K562 (cell line): ENCODE measurements around the gene OR1E2. TPM values are rescaled to one million over a fixed set of nuclear protein-coding genes. Genes with fewer than 3 reads are reported as not detected.
"Not testable (repeated sequence)": the region's sequence is repeated elsewhere in the genome, so short reads cannot be mapped to it uniquely, and the experiment has no call there.

Experiments used
- ATAC-seq: fragments of 200-7000 bp; cut with Tn5 transposase; 3 replicates; pipeline ENCODE4 v1.9.1; 2020; ENCODE audit warnings: moderate library complexity
- BruUV-seq: library from RNA; stranded (reverse); fragments of 400-500 nt; replicated peaks from 2 replicates; lab custom pipeline; 2021; lab: Mats Ljungman, UMichigan
- CTCF ChIA-PET: fragments of 300-600 bp; formaldehyde crosslinking; extraction: SDS; loops from one replicate; lab custom pipeline; 2021; ENCODE audit warnings: low intra/inter-chr PET ratio; lab: Yijun Ruan, JAX
- POLR2A ChIA-PET: fragments of 300-600, 350-650 bp; sonication (Branson Sonifier 250); formaldehyde crosslinking; extraction: SDS; loops from one replicate; lab custom pipeline; 2021; ENCODE audit warnings: antibody characterized with exemption, inconsistent platforms; lab: Yijun Ruan, JAX
- DNase-seq, 4 experiments: peaks; one replicate each; pipeline versions ENCODE4 v3.0.0 to v3.0.0-alpha.2; 2011 to 2018; ENCODE audit warnings: low spot score in 3 of 4, mixed read lengths in 3 of 4; ENCODE audit errors: extremely low read depth in 1 of 4
- FAIRE-seq: peaks from 2 replicates; lab custom pipeline; 2011; peaks lifted over from hg19 to GRCh38; lab: Jason Lieb, UNC
- H2AFZ ChIP-seq: 2 replicates; pipeline ENCODE4 v1.6.0; 2011; ENCODE audit warnings: low read depth, low read length, control low read depth, inconsistent platforms
- H3K27ac ChIP-seq: fragments of 200-600 bp; 3 replicates; pipeline ENCODE4 v1.8.0; 2011; ENCODE audit warnings: low read depth, mild to moderate bottlenecking, control low read depth, inconsistent platforms, low read length, moderate library complexity, mixed read lengths; ENCODE audit errors: extremely low read depth
- H3K27me3 ChIP-seq, 2 experiments: fragments of 300-600 bp in 1 of 2; 2 replicates in 1 of 2; 3 replicates in 1 of 2; pipeline versions ENCODE4 v1.6.0 to v1.8.0; 2011; ENCODE audit warnings: inconsistent platforms in 2 of 2, low read length in 2 of 2, mild to moderate bottlenecking in 1 of 2, mixed read lengths in 1 of 2, moderate library complexity in 1 of 2; ENCODE audit not compliant: control insufficient read depth in 2 of 2, insufficient read depth in 2 of 2
- H3K36me3 ChIP-seq: fragments of 300-600 bp; 3 replicates; pipeline ENCODE4 v1.8.0; 2011; ENCODE audit warnings: mild to moderate bottlenecking, low read length, inconsistent platforms; ENCODE audit not compliant: control insufficient read depth, insufficient read depth
- H3K4me1 ChIP-seq, 2 experiments: fragments of 200-600 bp in 1 of 2; replicated peaks in 1 of 2; 2 replicates in 1 of 2; 3 replicates in 1 of 2; pipeline versions ENCODE4 v1.5.1 to v1.8.0; 2011; ENCODE audit warnings: inconsistent platforms in 2 of 2, low read length in 2 of 2, mild to moderate bottlenecking in 1 of 2, mixed read lengths in 1 of 2, moderate library complexity in 1 of 2; ENCODE audit not compliant: control insufficient read depth in 2 of 2, insufficient read depth in 2 of 2
- H3K4me2 ChIP-seq: 2 replicates; pipeline ENCODE4 v1.6.1; 2011; ENCODE audit warnings: low read length, control low read depth, inconsistent platforms, mixed read lengths; ENCODE audit not compliant: insufficient read depth
- H3K4me3 ChIP-seq: fragments of 200-600 bp; sonication (generic), shearing (Covaris generic); 2 replicates; pipeline ENCODE4 v1.5.1; 2016; ENCODE audit warnings: control low read depth, inconsistent platforms
- H3K79me2 ChIP-seq: fragments of 200-600 bp; 3 replicates; pipeline ENCODE4 v1.8.0; 2011; ENCODE audit warnings: low read length, inconsistent platforms; ENCODE audit not compliant: control insufficient read depth, insufficient read depth
- H3K9ac ChIP-seq, 2 experiments: 2 replicates each; pipeline versions ENCODE4 v1.6.0 to v1.6.1; 2011; ENCODE audit warnings: low read depth in 2 of 2, low read length in 2 of 2, control low read depth in 1 of 2, inconsistent platforms in 1 of 2, mild to moderate bottlenecking in 1 of 2, mixed read lengths in 1 of 2; ENCODE audit not compliant: insufficient read depth in 1 of 2
- H3K9me1 ChIP-seq: one replicate; pipeline ENCODE4 v1.6.0; 2011; ENCODE audit warnings: inconsistent platforms, mild to moderate bottlenecking, low read length, moderate library complexity; ENCODE audit not compliant: control insufficient read depth, insufficient read depth
- H3K9me3 ChIP-seq: replicated peaks from 2 replicates; pipeline ENCODE4 v1.5.1; 2011; ENCODE audit warnings: low read depth, low read length, inconsistent platforms; ENCODE audit not compliant: control insufficient read depth, insufficient read depth
- H4K20me1 ChIP-seq: replicated peaks from 2 replicates; pipeline ENCODE4 v1.6.1; 2011; ENCODE audit warnings: low read length, inconsistent platforms, mixed read lengths; ENCODE audit not compliant: control insufficient read depth, insufficient read depth
- ELF4 ChIP-seq: fragments of 450-650 bp; formaldehyde crosslinking; IDR thresholded peaks from 2 replicates; pipeline ENCODE4 v1.4.0; 2022; ENCODE audit warnings: missing genetic modification characterization
- FOS ChIP-seq: IDR thresholded peaks from 3 replicates; pipeline ENCODE4 v1.6.1; 2011; ENCODE audit not compliant: insufficient read length; ENCODE audit errors: extremely low read depth
- FOXM1 ChIP-seq, 2 experiments: fragments of 450-650 bp in 1 of 2; sonication (generic) in 1 of 2; formaldehyde crosslinking in 1 of 2; IDR thresholded peaks; 2 replicates each; pipeline versions ENCODE4 v1.6.1 to v1.9.0; 2017 to 2022; ENCODE audit warnings: low read depth in 2 of 2, mild to moderate bottlenecking in 2 of 2, missing genetic modification reagents in 1 of 2, moderate library complexity in 1 of 2
- HDAC1 ChIP-seq, 2 experiments: fragments of 450-650 bp; IDR thresholded peaks; 2 replicates each; pipeline ENCODE4 v1.6.1; 2016 to 2017; ENCODE audit warnings: inconsistent platforms in 1 of 2, mild to moderate bottlenecking in 1 of 2, moderate library complexity in 1 of 2
- SIX5 ChIP-seq, 2 experiments: IDR thresholded peaks; 2 replicates each; pipeline ENCODE4 v1.6.1; 2011; ENCODE audit warnings: low read length in 2 of 2, borderline replicate concordance in 1 of 2, low read depth in 1 of 2, mild to moderate bottlenecking in 1 of 2, moderate library complexity in 1 of 2; ENCODE audit not compliant: insufficient read depth in 1 of 2
- STAG1 ChIP-seq: sonication (generic); formaldehyde crosslinking; IDR thresholded peaks from 2 replicates; pipeline ENCODE4 v1.5.0; 2020; ENCODE audit warnings: missing genetic modification reagents, borderline replicate concordance
- ZC3H8 ChIP-seq: fragments of 450-650 bp; IDR thresholded peaks from 2 replicates; pipeline ENCODE4 v1.6.1; 2017
- ZNF239 ChIP-seq: fragments of 250-450 bp; sonication (Bioruptor Pico); IDR thresholded peaks from 2 replicates; pipeline ENCODE4 v1.4.0; 2020; ENCODE audit warnings: mild to moderate bottlenecking
- WGBS: fragments of 100-300 bp; shearing (Covaris generic); methylation state at CpG from one replicate; pipeline ENCODE4 v1.1.6; 2016; ENCODE audit warnings: low coverage, mixed read lengths; ENCODE audit not compliant: insufficient coverage; ENCODE audit errors: missing lambda C conversion rate; 5-methylcytosine and 5-hydroxymethylcytosine counted together
- in situ Hi-C: fragments of 300-500 bp; cut with MboI; formaldehyde crosslinking; loops from 4 replicates; pipeline ENCODE4 v1.15.0; 2018; ENCODE audit warnings: inconsistent platforms, mixed read lengths
- intact Hi-C: fragments of 100-400 bp; cut with micrococcal nuclease; formaldehyde crosslinking; loops from 2 replicates; pipeline ENCODE4 v1.14.2; 2022
- polyA plus RNA-seq, 8 experiments: library from polyadenylated mRNA; depleted of rRNA in 4 of 8; stranded (reverse) in 5 of 8; unstranded in 3 of 8; fragments of >200 nt; fragmentation: Nextera tagmentation in 2 of 8; fragmentation: Illumina TruSeq in 1 of 8; extraction: Ambion mirVana in 2 of 8; extraction: Trizol in 1 of 8; gene quantifications; 2 replicates each; pipeline versions ENCODE4 v1.2.1 to v1.2.3, GENCODE V29; 2011 to 2014; ENCODE audit warnings: inconsistent platforms in 1 of 8, missing spikeins in 1 of 8
- total RNA-seq, 7 experiments: library from RNA; depleted of rRNA in 6 of 7; stranded (reverse); fragments of >200 nt in 6 of 7; fragmentation: Illumina TruSeq in 2 of 7; extraction: Trizol in 2 of 7; gene quantifications; 2 replicates each; pipeline versions ENCODE4 v1.2.1 to v1.2.3, GENCODE V29; 2011 to 2021; ENCODE audit warnings: low replicate concordance in 1 of 7
- TF ChIP-seq, protein P1 (sequence below): IDR thresholded peaks from 2 replicates; pipeline ENCODE4 v1.6.1; 2012; ENCODE audit warnings: low read depth, low read length, improper control_type of control experiment, borderline replicate concordance
- TF ChIP-seq, protein P2 (sequence below): fragments of 450-650 bp; formaldehyde crosslinking; IDR thresholded peaks from 2 replicates; pipeline ENCODE4 v1.4.0; 2020; ENCODE audit warnings: mild to moderate bottlenecking, moderate library complexity
- TF ChIP-seq, protein P3 (sequence below): fragments of 450-650 bp; formaldehyde crosslinking; IDR thresholded peaks from 2 replicates; pipeline ENCODE4 v1.4.0; 2022; ENCODE audit warnings: missing genetic modification characterization

OR1E2 gene
- total and polyA plus RNA-seq, 9 of the 15 experiments (the other 6 are each of a cell fraction or from before 2014, with no cell fraction given): not detected

DNA sequence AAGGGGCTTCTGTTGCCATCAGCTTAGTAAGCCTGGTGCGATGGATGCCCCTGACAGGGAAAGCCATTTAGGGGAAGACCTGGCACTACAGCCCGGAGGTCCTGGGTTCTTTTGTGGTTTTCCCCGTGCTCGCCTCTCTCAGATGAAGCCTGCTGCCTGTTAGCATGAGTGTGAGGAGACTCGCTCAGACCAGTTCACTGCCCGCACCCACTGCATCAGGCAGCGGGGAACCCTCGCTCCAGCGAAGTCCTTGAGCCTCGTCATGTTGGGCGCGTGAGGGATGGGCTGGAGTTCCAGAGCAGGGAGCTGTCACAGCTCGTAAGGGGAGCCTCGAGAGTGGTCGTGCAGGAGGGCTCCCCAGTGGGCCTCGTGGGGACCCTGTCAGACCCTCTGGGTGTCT lies 21.4 kb downstream of the OR1E2 start:
- FAIRE-seq, H3K4me2 ChIP-seq, H3K27ac ChIP-seq, H3K9ac ChIP-seq, intact Hi-C loops, H3K4me1 ChIP-seq, ATAC-seq, DNase-seq, H3K9me3 ChIP-seq, BruUV-seq, H3K27me3 ChIP-seq, H3K9me1 ChIP-seq, POLR2A ChIA-PET, in situ Hi-C loops, H2AFZ ChIP-seq, H3K79me2 ChIP-seq, H3K36me3 ChIP-seq, H4K20me1 ChIP-seq, H3K4me3 ChIP-seq, CTCF ChIA-PET: not testable (repeated sequence)
- WGBS: no CpG with 5 or more reads among the region's 16 CpGs

DNA sequence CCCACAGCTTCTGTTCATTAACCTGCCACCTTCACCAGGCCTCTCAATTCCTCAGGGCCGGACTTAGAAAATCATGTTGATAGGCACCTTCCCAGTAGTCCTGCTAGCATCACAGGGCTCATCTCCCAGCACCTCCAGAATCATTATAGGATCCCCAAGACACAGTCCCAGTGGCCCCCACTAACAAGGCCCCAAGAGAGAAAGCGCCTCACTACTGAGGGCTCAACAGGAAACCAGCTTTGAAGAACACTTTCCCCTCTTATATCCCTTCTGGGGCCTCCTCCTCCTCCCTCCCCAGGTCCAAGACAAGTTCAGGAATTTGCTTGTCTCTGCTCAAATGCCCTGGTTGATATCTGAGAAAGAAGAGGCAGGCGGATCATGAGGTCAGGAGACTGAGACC lies 22.6 kb downstream of the OR1E2 start, which contains the start of gene OR3A3:
OR3A3 (plus strand) TSS at position 301 of the 400 bp plus-strand sequence.
- POLR2A ChIA-PET: no interaction called here
- CTCF ChIA-PET: no interaction called here
- no peak for ATAC-seq
- Histone ChIP-seq H3K9me1 (no peaks in the 10 kb centered on the region), H4K20me1 (no peaks in the 10 kb centered on the region), H3K4me1 (no peaks in the 10 kb centered on the region), H3K4me2 (no peak within 1 kb of the TSS), H3K27me3 (no peaks in the 10 kb centered on the region), H3K9ac (no peak within 1 kb of the TSS), H3K36me3 (no peaks in the 10 kb centered on the region), H3K4me3 (no peak within 1 kb of the TSS), H3K27ac (no peak within 1 kb of the TSS), H2AFZ (no peak within 1 kb of the TSS), H3K79me2 (no peaks in the 10 kb centered on the region), H3K9me3 (no peaks in the 10 kb centered on the region)
- no TSS peak for BruUV-seq
- intact Hi-C loops: no loop called here
- in situ Hi-C loops: no loop called here
- TF ChIP-seq HDAC1 (IDR thresholded peaks at IDR 0.05): no peak
- no peak for TF ChIP-seq ELF4
- no peak for TF ChIP-seq ZNF239 (CRISPR knock-in tag)
- no peak for TF ChIP-seq FOS
- TF ChIP-seq, protein P1, sequence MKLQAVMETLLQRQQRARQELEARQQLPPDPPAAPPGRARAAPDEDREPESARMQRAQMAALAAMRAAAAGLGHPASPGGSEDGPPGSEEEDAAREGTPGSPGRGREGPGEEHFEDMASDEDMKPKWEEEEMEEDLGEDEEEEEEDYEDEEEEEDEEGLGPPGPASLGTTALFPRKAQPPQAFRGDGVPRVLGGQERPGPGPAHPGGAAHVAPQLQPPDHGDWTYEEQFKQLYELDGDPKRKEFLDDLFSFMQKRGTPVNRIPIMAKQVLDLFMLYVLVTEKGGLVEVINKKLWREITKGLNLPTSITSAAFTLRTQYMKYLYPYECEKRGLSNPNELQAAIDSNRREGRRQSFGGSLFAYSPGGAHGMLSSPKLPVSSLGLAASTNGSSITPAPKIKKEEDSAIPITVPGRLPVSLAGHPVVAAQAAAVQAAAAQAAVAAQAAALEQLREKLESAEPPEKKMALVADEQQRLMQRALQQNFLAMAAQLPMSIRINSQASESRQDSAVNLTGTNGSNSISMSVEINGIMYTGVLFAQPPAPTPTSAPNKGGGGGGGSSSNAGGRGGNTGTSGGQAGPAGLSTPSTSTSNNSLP: no peak
- no peak for TF ChIP-seq SIX5 (IDR thresholded peaks at IDR 0.05; ENCODE audit: borderline replicate concordance in 1 of 2, insufficient read depth in 1 of 2, low read depth in 1 of 2, low read length in 2 of 2)
- no peak for TF ChIP-seq STAG1
- TF ChIP-seq, protein P2, sequence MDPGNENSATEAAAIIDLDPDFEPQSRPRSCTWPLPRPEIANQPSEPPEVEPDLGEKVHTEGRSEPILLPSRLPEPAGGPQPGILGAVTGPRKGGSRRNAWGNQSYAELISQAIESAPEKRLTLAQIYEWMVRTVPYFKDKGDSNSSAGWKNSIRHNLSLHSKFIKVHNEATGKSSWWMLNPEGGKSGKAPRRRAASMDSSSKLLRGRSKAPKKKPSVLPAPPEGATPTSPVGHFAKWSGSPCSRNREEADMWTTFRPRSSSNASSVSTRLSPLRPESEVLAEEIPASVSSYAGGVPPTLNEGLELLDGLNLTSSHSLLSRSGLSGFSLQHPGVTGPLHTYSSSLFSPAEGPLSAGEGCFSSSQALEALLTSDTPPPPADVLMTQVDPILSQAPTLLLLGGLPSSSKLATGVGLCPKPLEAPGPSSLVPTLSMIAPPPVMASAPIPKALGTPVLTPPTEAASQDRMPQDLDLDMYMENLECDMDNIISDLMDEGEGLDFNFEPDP: no peak
- TF ChIP-seq, protein P3, sequence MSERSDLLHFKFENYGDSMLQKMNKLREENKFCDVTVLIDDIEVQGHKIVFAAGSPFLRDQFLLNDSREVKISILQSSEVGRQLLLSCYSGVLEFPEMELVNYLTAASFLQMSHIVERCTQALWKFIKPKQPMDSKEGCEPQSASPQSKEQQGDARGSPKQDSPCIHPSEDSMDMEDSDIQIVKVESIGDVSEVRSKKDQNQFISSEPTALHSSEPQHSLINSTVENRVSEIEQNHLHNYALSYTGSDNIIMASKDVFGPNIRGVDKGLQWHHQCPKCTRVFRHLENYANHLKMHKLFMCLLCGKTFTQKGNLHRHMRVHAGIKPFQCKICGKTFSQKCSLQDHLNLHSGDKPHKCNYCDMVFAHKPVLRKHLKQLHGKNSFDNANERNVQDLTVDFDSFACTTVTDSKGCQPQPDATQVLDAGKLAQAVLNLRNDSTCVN (CRISPR knock-in tag): no peak
- TF ChIP-seq ZC3H8: no peak
- no peak for TF ChIP-seq FOXM1 (IDR thresholded peaks at IDR 0.05; ENCODE audit: low read depth)
- TF ChIP-seq FOXM1 (CRISPR knock-in tag; IDR thresholded peaks at IDR 0.05; ENCODE audit: low read depth): no peak
- FAIRE-seq: no peak
- 0% methylated on average over 3 of the region's 3 CpGs for WGBS
- no peak for DNase-seq
